Stimulated activated CD8-positive, alpha-beta memory T cell treated with anti-CD3 and anti-CD28 coated beads, Interleukin-4, amount 100 ng/mL, for 48 hours (primary cell): ENCODE data around the gene ZNF280A.
"Not testable (repeated sequence)": the region's sequence is repeated elsewhere in the genome, so short reads cannot be mapped to it uniquely, and the experiment has no call there.

ENCODE experiments used
- DNase-seq: peaks from one replicate; pipeline ENCODE4 v3.0.0-alpha.2; 2020

ZNF280A gene

GRCh38 chr22:22510833-22511232, 9.2 kb downstream of the ZNF280A start:
- DNase-seq: not testable (repeated sequence)

- not testable (repeated sequence) for DNase-seq
Observed at GRCh38 chr22:22509912-22510311, 10.2 kb downstream of the ZNF280A start.

GRCh38 chr22:22508274-22509176, 11.5 kb downstream of the ZNF280A start, which contains the start of gene ZNF280B:
TSS of gene ZNF280B (minus strand) at chr22:22508742. CDS start at chr22:22489398, 19,344 bp downstream.
- DNase-seq: peak; percentile 91

- DNase-seq: no peak
Observed at GRCh38 chr22:22507743-22508273, 12.3 kb downstream of the ZNF280A start.

GRCh38 chr22:22506736-22507135, 13.3 kb downstream of the ZNF280A start:
- no peak for DNase-seq

- DNase-seq: no peak
Observed at GRCh38 chr22:22498267-22498666, 21.8 kb downstream of the ZNF280A start.

GRCh38 chr22:22491589-22491988, 28.5 kb downstream of the ZNF280A start:
- not testable (repeated sequence) for DNase-seq

GRCh38 chr22:22488736-22489135, 31.3 kb downstream of the ZNF280A start:
- no peak for DNase-seq

GRCh38 chr22:22487869-22488597, 32.0 kb downstream of the ZNF280A start:
- DNase-seq: no peak

GRCh38 chr22:22487059-22487458, 33.0 kb downstream of the ZNF280A start:
- no peak for DNase-seq

- DNase-seq: no peak
Observed at GRCh38 chr22:22486132-22486899, 33.8 kb downstream of the ZNF280A start.

GRCh38 chr22:22485524-22485923, 34.5 kb downstream of the ZNF280A start:
- DNase-seq: no peak

- DNase-seq: no peak
Observed at GRCh38 chr22:22484023-22484422, 36.0 kb downstream of the ZNF280A start.

- DNase-seq: no peak
Observed at GRCh38 chr22:22480940-22481339, 39.1 kb downstream of the ZNF280A start.

GRCh38 chr22:22479999-22480532, 40.0 kb downstream of the ZNF280A start:
- DNase-seq: no peak

- no peak for DNase-seq
Observed at GRCh38 chr22:22479116-22479515, 41.0 kb downstream of the ZNF280A start.

- no peak for DNase-seq
Observed at GRCh38 chr22:22478470-22478869, 41.6 kb downstream of the ZNF280A start.

GRCh38 chr22:22474733-22475132, 45.3 kb downstream of the ZNF280A start:
- no peak for DNase-seq

- DNase-seq: not testable (repeated sequence)
Observed at GRCh38 chr22:22471104-22471503, 49.0 kb downstream of the ZNF280A start.

- DNase-seq: no peak
Observed at GRCh38 chr22:22469527-22469926, 50.5 kb downstream of the ZNF280A start.

- not testable (repeated sequence) for DNase-seq
Observed at GRCh38 chr22:22468794-22469469, 51.1 kb downstream of the ZNF280A start.

- DNase-seq: no peak
Observed at GRCh38 chr22:22467112-22467511, 53.0 kb downstream of the ZNF280A start.
